ENCODE results near the gene WDR81. TPM values are rescaled to one million over a fixed set of nuclear protein-coding genes. Genes with fewer than 3 reads are reported as not detected.

Gene WDR81
- 4.6 and 4.9 TPM in 2 replicates for polyA plus RNA-seq (2011; rRNA removed)
- 14.4 and 20.1 TPM in 2 replicates for polyA plus RNA-seq (2012; cell fraction: cytosol; rRNA removed)
- polyA plus RNA-seq (2012; cell fraction: nucleus; rRNA removed), result 71.8 and 82.1 TPM in 2 replicates
- polyA plus RNA-seq (2017; fragmentation: RNase III; extraction: RNeasy Plus Mini Kit Qiagen cat#74134 plus additional on column Dnase treatment), result 22.6 to 26.8 TPM (median 25.5 TPM) in 3 replicates
- 8.8 and 11.0 TPM in 2 replicates for polyA minus RNA-seq (2011; rRNA and poly(A)+ RNA removed)

DNA sequence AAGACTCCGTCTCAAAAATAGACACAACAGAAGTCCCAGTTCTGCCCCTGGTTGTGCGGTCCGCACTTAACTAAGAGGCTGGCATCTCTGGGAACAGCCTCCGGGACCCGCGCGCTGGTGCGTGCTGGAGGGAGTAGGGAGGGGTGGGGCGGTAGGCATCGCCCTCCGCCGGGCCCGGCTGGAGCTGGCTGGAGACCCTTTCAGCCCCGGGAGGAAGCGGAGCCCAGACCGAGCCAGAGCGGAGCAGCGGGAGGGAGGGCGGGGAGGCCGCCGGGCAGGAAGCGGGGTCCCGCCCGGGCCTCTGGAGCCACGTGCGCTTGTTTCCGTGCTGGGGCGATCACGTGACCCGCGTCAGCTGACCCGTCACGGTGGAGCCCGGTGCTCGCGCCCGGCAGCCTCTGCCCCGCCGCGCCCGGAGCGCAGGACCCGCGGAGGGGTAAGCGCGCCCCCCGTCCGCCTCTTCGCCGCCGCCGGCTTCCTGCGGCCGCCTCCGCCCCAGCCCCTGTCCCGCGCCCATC lies at the start of gene WDR81:
Gene WDR81, plus strand, starts transcription at position 354 of the 518 bp plus-strand sequence. CDS start 256 bp downstream, outside the sequence.
- H3K4me3 ChIP-seq, result peak within 1 kb of the TSS; percentile 81
- no peaks in the 10 kb centered on the region for H3K9me3 ChIP-seq
- FAIRE-seq (no peak), ATAC-seq (peak; percentile 74 to 84), DNase-seq (ENCODE audit: low read depth in 1 of 2, low spot score in 1 of 2) (peak; percentile 90 to 92)
- H3K4me1 ChIP-seq, result peaks cover 17% of the 10 kb centered on the region
- peak within 1 kb of the TSS; percentile 97 for H3K4me2 ChIP-seq
- peak within 1 kb of the TSS; percentile 93 to 95 for H3K27ac ChIP-seq
- POLR2A ChIA-PET, result interaction anchor here (1.0 to 2.2 kb wide), 7 partner anchors 8 to 105 kb away, joined by 3 to 7 read pairs (median 4); partner anchors contain the start of gene SMYD4
- 8% methylated on average over 23 of the region's 57 CpGs for WGBS (ENCODE audit: missing lambda C conversion rate)
- no peak; the same call in 1 of the 2 replicates for TF ChIP-seq KDM5A (IDR thresholded peaks at IDR 0.05)
- TF ChIP-seq RAD21 (conservative IDR thresholded peaks at IDR 0.05 in 1 of 2, IDR thresholded peaks at IDR 0.05 in 1 of 2), result no peak
- no peak for TF ChIP-seq CBX8 (IDR thresholded peaks at IDR 0.05)
- TF ChIP-seq HES2 (IDR thresholded peaks at IDR 0.05), result no peak
- peak; percentile 99 for TF ChIP-seq USF2 (IDR thresholded peaks at IDR 0.05)
- peak; percentile 58 for TF ChIP-seq POLR2A (IDR thresholded peaks at IDR 0.05; ENCODE audit: low read length)
- TF ChIP-seq HEYL (CRISPR knock-in tag; IDR thresholded peaks at IDR 0.05), result 0 out of 2 replicates have a peak, but pooled peaks have one; percentile 32
- TF ChIP-seq SREBF2 (IDR thresholded peaks at IDR 0.05), result no peak
- 0 out of 2 replicates have a peak, but pooled peaks have one; percentile 13 for TF ChIP-seq HDAC2 (IDR thresholded peaks at IDR 0.05)
- peak; percentile 93 for TF ChIP-seq E2F6 (IDR thresholded peaks at IDR 0.05; ENCODE audit: borderline replicate concordance, low read depth)
- TF ChIP-seq FOXS1 (CRISPR knock-in tag; IDR thresholded peaks at IDR 0.05), result 0 out of 2 replicates have a peak, but pooled peaks have one; percentile 30
- 0 out of 2 replicates have a peak, but pooled peaks have one; percentile 36 for TF ChIP-seq ZSCAN20 (CRISPR knock-in tag; IDR thresholded peaks at IDR 0.05)
- TF ChIP-seq ESRRA (IDR thresholded peaks at IDR 0.05; ENCODE audit: borderline replicate concordance, low read length), result no peak
- peak; percentile 89 for TF ChIP-seq MYC (IDR thresholded peaks at IDR 0.05; ENCODE audit: borderline replicate concordance, low read length)
- TF ChIP-seq BHLHE40 (IDR thresholded peaks at IDR 0.05; ENCODE audit: low read depth, low read length), result peak; percentile 66
- TF ChIP-seq RCOR1 (IDR thresholded peaks at IDR 0.05; ENCODE audit: low read depth, low read length), result no peak
- peak; percentile 93; the same call in 1 of the 2 replicates for TF ChIP-seq HOXB5 (CRISPR knock-in tag; IDR thresholded peaks at IDR 0.05)
- TF ChIP-seq MAX (IDR thresholded peaks at IDR 0.05), result peak; percentile 98
- TF ChIP-seq JUN (IDR thresholded peaks at IDR 0.05), result peak; percentile 75 to 91
- TF ChIP-seq CTCF (IDR thresholded peaks at IDR 0.05), result no peak
- TF ChIP-seq SMC3 (IDR thresholded peaks at IDR 0.05), result peak; percentile 18; the same call in 1 of the 3 replicates
- 0 out of 2 replicates have a peak, but pooled peaks have one; percentile 49 for TF ChIP-seq PHF8 (IDR thresholded peaks at IDR 0.05; ENCODE audit: borderline replicate concordance, low read depth)
- TF ChIP-seq FOSL2 (IDR thresholded peaks at IDR 0.05), result no peak
- TF ChIP-seq FOSL2 (CRISPR knock-in tag; IDR thresholded peaks at IDR 0.05), result peak; percentile 16; the same call in 1 of the 2 replicates
- CTCF ChIA-PET, result interaction anchor here (0.8 to 23.8 kb wide), 7 partner anchors 9 to 150 kb away, joined by 3 to 591 read pairs (median 3); partner anchors contain the start of genes RILP and SERPINF1

All from A549 (cell line).